ENCODE data around the gene LAMP1. TPM values are rescaled to one million over a fixed set of nuclear protein-coding genes. Genes with fewer than 3 reads are reported as not detected.

The LAMP1 gene
- polyA plus RNA-seq, 1 of the 3 experiments (the other 2 are of a cell fraction), result 261 TPM

DNA sequence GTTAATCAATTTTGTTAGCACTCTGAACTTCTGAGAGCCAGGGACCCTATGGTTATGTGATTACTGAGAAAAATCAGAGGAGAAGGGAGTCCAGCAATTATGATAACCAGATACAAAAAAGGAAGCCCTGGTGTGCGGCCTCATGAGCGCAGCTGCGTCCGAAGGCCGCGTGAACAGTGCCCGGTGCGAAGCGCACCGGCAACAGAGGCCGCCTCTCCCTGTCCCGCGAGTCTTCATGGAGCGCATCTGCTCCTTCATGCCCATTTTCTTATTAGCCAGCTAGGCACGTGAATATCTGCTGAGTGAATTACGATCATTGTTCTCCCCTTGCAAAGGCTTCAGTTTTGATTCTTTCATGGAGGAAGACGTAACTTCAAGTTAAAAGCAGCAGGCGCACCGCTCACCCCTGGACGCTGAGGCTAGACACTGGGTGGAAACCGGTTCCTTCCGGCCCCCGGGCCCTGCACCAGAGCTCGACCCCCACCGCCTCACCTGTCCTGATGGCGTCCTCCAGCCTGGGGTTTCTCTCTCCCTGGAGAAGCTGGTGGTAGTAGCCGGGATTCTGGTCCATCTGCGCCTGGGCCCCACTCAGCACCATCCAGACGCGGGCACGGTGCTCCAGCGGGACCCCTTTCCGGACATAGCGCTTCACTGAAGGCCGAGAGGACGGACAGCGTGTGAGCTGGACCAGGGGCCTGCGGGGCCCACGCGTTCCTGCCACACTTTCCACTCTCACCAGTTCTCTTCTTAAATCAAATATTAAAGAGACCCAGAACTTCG lies 58.0 kb downstream of the LAMP1 start:
- Histone ChIP-seq H3K79me2 (ENCODE audit: insufficient read depth) (no peaks in the 10 kb centered on the region), H3K4me1 (ENCODE audit: control insufficient read depth in 1 of 2, insufficient read depth in 2 of 2, low read depth in 1 of 2, low read length in 1 of 2) (no peaks in the 10 kb centered on the region), H3K36me3 (replicated peaks in 1 of 2; ENCODE audit: control insufficient read depth in 1 of 2, insufficient read depth in 2 of 2, low read length in 1 of 2) (no peaks in the 10 kb centered on the region), H3K9ac (no peak overlapping the region), H3K9me2 (no peaks in the 10 kb centered on the region), H4K20me1 (ENCODE audit: insufficient read depth) (no peaks in the 10 kb centered on the region), H3K4me3 (ENCODE audit: low read depth in 2 of 2, low read length in 1 of 2) (no peak overlapping the region), H3K4me2 (no peak overlapping the region), H2AFZ (ENCODE audit: low read depth) (no peak overlapping the region), H3K27me3 (ENCODE audit: insufficient read depth) (no peaks in the 10 kb centered on the region), H3K9me3 (no peaks in the 10 kb centered on the region), H3K27ac (ENCODE audit: low read depth in 2 of 2, low read length in 1 of 2) (no peak overlapping the region), H3F3A (replicated peaks; ENCODE audit: insufficient read depth) (no peaks in the 10 kb centered on the region)
- ChIA-PET CTCF (interaction anchor here (0.8 to 2.1 kb wide), 2 partner anchors 18 to 40 kb away, joined by 3 to 4 read pairs; no protein-coding TSS in a partner anchor), POLR2A (no interaction called here)
- TF ChIP-seq RXRA (IDR thresholded peaks at IDR 0.05; ENCODE audit: borderline replicate concordance, low read depth), result no peak
- no peak for TF ChIP-seq ELF1 (IDR thresholded peaks at IDR 0.05)
- TF ChIP-seq, protein P1, sequence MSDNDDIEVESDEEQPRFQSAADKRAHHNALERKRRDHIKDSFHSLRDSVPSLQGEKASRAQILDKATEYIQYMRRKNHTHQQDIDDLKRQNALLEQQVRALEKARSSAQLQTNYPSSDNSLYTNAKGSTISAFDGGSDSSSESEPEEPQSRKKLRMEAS (IDR thresholded peaks at IDR 0.05; ENCODE audit: low read depth), result no peak
- TF ChIP-seq GATA2 (CRISPR knock-in tag; IDR thresholded peaks at IDR 0.05), result no peak
- TF ChIP-seq RCOR1 (IDR thresholded peaks at IDR 0.05; ENCODE audit: low read length), result no peak
- no peak for TF ChIP-seq GABPA (IDR thresholded peaks at IDR 0.05; ENCODE audit: low read depth)
- no peak for TF ChIP-seq MEF2A (IDR thresholded peaks at IDR 0.05; ENCODE audit: borderline replicate concordance, low read depth)
- TF ChIP-seq RFX5 (IDR thresholded peaks at IDR 0.05; ENCODE audit: low read length), result no peak
- TF ChIP-seq, protein P2, sequence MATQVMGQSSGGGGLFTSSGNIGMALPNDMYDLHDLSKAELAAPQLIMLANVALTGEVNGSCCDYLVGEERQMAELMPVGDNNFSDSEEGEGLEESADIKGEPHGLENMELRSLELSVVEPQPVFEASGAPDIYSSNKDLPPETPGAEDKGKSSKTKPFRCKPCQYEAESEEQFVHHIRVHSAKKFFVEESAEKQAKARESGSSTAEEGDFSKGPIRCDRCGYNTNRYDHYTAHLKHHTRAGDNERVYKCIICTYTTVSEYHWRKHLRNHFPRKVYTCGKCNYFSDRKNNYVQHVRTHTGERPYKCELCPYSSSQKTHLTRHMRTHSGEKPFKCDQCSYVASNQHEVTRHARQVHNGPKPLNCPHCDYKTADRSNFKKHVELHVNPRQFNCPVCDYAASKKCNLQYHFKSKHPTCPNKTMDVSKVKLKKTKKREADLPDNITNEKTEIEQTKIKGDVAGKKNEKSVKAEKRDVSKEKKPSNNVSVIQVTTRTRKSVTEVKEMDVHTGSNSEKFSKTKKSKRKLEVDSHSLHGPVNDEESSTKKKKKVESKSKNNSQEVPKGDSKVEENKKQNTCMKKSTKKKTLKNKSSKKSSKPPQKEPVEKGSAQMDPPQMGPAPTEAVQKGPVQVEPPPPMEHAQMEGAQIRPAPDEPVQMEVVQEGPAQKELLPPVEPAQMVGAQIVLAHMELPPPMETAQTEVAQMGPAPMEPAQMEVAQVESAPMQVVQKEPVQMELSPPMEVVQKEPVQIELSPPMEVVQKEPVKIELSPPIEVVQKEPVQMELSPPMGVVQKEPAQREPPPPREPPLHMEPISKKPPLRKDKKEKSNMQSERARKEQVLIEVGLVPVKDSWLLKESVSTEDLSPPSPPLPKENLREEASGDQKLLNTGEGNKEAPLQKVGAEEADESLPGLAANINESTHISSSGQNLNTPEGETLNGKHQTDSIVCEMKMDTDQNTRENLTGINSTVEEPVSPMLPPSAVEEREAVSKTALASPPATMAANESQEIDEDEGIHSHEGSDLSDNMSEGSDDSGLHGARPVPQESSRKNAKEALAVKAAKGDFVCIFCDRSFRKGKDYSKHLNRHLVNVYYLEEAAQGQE (IDR thresholded peaks at IDR 0.05; ENCODE audit: low read depth, low read length), result no peak
- TF ChIP-seq, protein P3, sequence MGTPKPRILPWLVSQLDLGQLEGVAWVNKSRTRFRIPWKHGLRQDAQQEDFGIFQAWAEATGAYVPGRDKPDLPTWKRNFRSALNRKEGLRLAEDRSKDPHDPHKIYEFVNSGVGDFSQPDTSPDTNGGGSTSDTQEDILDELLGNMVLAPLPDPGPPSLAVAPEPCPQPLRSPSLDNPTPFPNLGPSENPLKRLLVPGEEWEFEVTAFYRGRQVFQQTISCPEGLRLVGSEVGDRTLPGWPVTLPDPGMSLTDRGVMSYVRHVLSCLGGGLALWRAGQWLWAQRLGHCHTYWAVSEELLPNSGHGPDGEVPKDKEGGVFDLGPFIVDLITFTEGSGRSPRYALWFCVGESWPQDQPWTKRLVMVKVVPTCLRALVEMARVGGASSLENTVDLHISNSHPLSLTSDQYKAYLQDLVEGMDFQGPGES (IDR thresholded peaks at IDR 0.05; ENCODE audit: low read depth, low read length), result no peak
- TF ChIP-seq TAF1 (IDR thresholded peaks at IDR 0.05; ENCODE audit: borderline replicate concordance, low read depth, low read length), result no peak
- no peak for DNase-seq
- WGBS (ENCODE audit: low lambda C conversion rate), result 92% methylated on average over 31 of the region's 41 CpGs

DNA sequence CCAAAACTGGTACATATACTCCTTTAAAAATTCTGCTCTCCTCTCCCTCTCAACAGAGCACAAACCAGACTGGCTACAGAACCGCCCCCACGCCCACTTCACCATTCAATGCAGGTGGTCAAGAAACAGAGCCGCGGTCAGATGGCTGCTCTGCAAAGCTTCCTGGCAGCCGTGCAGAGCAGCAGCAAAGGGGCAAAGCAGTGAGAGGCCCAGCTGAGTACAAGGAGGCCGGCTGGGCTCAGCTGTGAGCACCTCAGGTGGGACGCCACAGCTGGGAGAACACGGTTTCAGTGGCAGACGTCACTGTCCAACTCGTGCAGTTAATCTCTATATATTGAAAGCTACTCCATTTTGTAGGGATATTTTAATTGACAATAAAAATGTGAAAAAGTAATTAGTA lies 58.6 kb downstream of the LAMP1 start:
- no peak overlapping the region for H3K4me3 ChIP-seq (ENCODE audit: low read depth in 2 of 2, low read length in 1 of 2)
- H4K20me1 ChIP-seq (ENCODE audit: insufficient read depth), result no peaks in the 10 kb centered on the region
- no peak overlapping the region for H3K27ac ChIP-seq (ENCODE audit: low read depth in 2 of 2, low read length in 1 of 2)
- no peaks in the 10 kb centered on the region for H3K79me2 ChIP-seq (ENCODE audit: insufficient read depth)
- H3K9me2 ChIP-seq, result no peaks in the 10 kb centered on the region
- 91% methylated on average over 10 of the region's 10 CpGs for WGBS (ENCODE audit: low lambda C conversion rate)
- H3K27me3 ChIP-seq (ENCODE audit: insufficient read depth), result no peaks in the 10 kb centered on the region
- no peaks in the 10 kb centered on the region for H3K4me1 ChIP-seq (ENCODE audit: control insufficient read depth in 1 of 2, insufficient read depth in 2 of 2, low read depth in 1 of 2, low read length in 1 of 2)
- ChIA-PET CTCF (interaction anchor here (0.8 to 2.1 kb wide), 2 partner anchors 19 to 39 kb away, joined by 3 to 4 read pairs; no protein-coding TSS in a partner anchor), POLR2A (no interaction called here)
- H3F3A ChIP-seq (replicated peaks; ENCODE audit: insufficient read depth), result no peaks in the 10 kb centered on the region
- no peak overlapping the region for H3K4me2 ChIP-seq
- H2AFZ ChIP-seq (ENCODE audit: low read depth), result no peak overlapping the region
- no peaks in the 10 kb centered on the region for H3K36me3 ChIP-seq (replicated peaks in 1 of 2; ENCODE audit: control insufficient read depth in 1 of 2, insufficient read depth in 2 of 2, low read length in 1 of 2)
- no peaks in the 10 kb centered on the region for H3K9me3 ChIP-seq
- no peak overlapping the region for H3K9ac ChIP-seq
- DNase-seq, result no peak
- TF ChIP-seq EP300 (IDR thresholded peaks at IDR 0.05; ENCODE audit: borderline replicate concordance in 1 of 2, low read depth in 1 of 2, low read length in 1 of 2), result no peak
- no peak for TF ChIP-seq RXRA (IDR thresholded peaks at IDR 0.05; ENCODE audit: borderline replicate concordance, low read depth)
- TF ChIP-seq, protein P2 (IDR thresholded peaks at IDR 0.05; ENCODE audit: low read depth, low read length), result no peak
- no peak for TF ChIP-seq TAF1 (IDR thresholded peaks at IDR 0.05; ENCODE audit: borderline replicate concordance, low read depth, low read length)
- no peak for TF ChIP-seq FOXJ3 (CRISPR knock-in tag; IDR thresholded peaks at IDR 0.05)
- no peak for TF ChIP-seq YY1 (IDR thresholded peaks at IDR 0.05; ENCODE audit: low read depth)
- no peak for TF ChIP-seq SIN3A (IDR thresholded peaks at IDR 0.05; ENCODE audit: borderline replicate concordance, low read depth, low read length)
- TF ChIP-seq JUND (IDR thresholded peaks at IDR 0.05), result no peak
- TF ChIP-seq NRF1 (IDR thresholded peaks at IDR 0.05; ENCODE audit: low read depth, low read length), result no peak
- TF ChIP-seq FOSL2 (IDR thresholded peaks at IDR 0.05; ENCODE audit: borderline replicate concordance, low read depth), result no peak
- TF ChIP-seq RFX5 (IDR thresholded peaks at IDR 0.05; ENCODE audit: low read length), result no peak
- no peak for TF ChIP-seq POLR2AphosphoS5 (IDR thresholded peaks at IDR 0.05; ENCODE audit: low read depth, low read length)
